ENCODE data around the gene MEF2B.

MEF2B gene

DNA sequence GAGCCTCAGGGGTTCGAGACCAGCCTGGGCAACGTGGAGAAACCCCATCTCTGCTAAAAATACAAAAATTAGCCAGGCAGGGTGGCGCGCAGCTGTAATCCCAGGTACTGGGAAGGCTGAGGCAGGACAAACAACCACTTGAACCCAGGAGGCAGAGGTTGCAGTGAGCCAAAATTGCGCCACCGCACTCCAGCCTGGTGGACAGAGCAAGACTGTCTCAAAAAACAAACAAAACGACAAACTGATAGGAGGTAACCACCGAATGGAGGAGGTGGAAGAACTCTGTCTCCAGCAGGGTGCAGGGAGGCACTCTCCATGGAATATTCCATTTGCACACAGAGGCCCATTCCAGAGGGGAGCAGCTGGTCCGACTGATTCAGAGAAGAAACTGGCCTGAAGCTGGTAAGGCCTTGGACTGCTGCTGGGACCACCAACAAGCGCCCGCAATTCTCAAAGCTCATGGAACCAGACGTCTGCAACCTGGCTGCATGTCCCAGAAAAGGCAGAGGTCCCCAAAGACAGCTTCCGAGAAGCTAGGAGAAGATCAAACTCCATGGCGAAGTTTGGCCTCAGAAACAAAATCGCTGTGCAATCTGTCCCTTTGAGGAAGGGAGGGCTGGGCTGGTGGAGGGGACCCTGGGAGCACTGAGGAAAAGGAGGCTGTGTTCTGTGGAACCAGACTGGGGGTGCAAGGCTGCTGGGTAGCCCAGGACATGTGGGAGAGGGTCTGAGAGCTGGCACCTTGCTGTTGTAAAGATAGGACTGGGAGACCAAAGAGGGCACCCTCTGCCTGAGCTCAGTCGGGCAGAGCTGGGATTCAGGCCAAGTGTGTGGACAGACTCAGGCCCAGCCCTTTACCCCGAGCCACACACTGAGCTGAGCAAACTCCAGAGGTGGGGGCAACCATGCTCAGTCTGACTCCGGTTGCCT is 71.1 kb downstream of the MEF2B start:
- DNase-seq (ENCODE audit: low read depth): no peak

- DNase-seq (ENCODE audit: low read depth): no peak
Observed at GRCh38 chr19:19098084-19098702, 71.9 kb downstream of the MEF2B start.

DNA sequence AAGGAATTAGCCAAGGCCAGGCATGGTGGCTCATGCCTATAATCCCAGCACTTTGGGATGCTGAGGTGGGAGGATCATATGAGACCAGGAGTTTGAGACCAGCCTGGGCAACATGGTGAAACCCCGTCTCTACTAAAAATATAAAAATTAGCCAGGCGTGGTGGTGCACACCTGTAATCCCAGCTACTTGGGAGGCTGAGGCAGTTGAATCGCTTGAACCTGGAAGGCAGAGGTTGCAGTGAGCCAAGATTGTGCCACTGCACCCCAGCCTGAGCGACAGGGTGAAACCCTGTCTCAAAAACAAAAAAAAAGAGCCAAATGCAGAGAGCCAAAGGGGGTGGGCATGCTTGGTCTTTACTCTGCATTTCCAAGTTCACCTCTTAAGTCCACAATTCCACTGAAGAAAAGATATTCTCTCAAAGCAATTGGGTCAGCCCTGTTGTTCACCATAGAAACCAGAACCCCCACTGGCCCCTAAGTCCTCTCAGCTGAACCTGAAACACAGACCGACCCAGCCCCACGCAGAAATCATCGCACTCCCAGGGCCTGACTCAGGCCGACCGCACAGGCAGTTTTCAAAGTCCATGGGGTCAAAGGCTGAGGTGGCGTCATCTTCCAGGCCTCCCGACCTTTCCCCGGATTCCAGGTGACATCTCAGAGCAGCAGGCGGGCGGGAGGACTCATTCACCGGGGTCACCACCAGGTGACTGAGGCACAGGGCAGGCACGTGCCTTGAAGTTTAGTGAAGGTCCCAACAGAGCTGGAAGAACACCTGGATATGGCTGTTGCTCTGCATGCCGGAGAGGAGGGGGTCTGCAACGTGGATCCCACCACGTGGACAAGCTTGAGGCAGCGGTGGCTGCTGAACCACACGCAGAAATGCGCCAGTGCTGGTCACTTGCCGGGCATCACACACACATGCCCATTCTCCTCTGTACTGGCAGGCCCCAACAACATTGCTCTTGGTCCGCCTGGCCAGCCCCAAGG is 73.1 kb downstream of the MEF2B start:
- no peak for DNase-seq (ENCODE audit: low read depth)

DNA sequence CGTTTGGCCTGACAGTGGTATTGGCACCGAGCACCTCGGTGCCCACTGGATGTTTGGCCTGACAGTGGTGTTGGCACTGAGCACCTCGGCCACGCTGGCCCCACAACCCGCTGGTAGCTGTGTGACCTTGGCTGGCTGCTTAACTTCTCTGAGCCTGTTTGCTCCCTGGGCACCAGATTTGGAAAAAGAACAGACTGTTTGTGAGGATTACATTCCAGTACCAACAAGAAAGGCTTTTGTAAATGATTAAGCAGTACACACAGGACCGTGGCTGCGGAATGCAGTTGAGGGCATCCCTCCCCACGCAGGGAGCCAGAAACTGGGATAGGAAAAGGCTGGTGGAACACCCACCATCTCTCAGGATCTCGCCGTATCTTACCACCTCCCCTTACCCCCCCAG is 74.4 kb downstream of the MEF2B start:
- no peak for DNase-seq (ENCODE audit: low read depth)
